C1 segment of cervical spinal cord (tissue), 14 donors: ENCODE measurements around the gene GSKIP.

Source experiments
- DNase-seq, 14 donors: peaks; one replicate each; lab custom pipeline; 2025; lab: John Stamatoyannopoulos, UW

GSKIP gene

DNA sequence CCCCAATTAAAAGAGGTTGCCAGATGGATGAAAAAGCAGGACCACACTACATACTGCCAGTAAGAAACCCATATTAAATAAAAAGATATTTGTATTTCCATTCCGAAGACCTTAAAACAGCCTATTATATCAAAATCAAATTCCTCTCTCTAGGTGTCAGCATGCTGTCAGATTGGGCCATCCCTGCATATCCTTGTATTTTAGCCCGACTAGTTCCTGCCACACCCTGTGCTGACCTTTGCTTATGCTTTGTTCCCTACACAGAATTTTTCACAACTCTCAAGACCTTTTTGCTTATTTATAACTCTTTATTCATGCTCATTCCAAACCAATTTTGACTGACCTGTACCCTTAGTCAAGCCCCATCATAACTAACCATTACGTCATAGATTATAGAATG, 12.8 kb downstream of the GSKIP start:
- no peak for DNase-seq

DNA sequence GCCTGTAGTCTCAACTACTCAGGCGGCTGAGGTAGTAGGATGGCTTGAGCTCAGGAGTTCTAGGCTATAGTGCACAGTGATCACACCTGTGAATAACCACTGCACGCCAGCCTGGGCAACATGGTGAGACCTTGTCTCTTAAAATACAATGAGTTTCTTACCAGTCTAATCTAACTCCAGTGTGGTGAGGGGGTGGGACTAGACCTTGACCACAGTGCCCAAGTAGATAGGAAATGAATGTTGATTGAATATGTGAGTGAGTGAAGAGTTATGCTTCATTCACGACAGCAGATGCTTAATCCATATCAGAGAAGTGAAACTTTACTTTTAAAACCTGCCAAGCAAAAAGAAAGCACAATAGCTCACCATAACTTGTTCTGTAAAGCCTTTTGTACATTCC, 17.4 kb downstream of the GSKIP start:
- DNase-seq, result no peak

DNA sequence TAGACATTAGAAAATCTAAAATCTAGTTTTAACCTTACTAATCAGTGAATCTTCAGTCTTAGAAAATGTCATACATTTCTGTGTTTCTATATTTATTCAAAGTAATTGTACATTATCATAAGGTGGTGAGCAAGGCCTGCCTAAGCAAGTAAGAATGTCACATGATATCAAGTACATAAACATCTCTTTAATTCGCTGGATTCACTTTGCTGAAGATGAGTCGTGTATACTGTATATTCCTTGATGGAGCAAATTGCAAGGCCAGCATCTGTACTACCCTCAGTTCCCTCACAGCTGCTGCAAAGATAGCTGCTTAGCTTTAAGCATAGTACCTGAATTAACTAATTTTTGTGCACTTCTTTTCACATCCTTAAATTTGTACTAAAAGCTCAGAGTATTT, 20.1 kb downstream of the GSKIP start:
- no peak for DNase-seq

DNA sequence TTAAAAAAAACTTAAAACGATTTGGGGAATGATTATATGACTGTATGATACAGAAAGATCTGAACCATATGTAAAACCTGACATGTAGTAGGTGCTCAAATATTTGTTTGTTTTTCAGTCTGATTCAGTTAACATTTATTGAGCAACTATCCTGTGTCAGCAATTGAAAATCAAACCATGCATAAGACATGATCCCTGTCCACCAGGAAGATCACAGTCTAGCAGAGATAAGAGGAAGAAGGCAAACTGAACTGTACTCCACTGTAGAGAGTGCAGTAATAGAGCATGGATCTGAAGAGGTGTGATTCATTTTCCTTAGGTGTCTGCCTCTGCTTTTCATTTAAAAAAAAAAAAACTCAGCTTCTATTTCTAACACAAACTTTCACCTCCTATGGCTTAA, 20.7 kb downstream of the GSKIP start:
- no peak for DNase-seq

DNA sequence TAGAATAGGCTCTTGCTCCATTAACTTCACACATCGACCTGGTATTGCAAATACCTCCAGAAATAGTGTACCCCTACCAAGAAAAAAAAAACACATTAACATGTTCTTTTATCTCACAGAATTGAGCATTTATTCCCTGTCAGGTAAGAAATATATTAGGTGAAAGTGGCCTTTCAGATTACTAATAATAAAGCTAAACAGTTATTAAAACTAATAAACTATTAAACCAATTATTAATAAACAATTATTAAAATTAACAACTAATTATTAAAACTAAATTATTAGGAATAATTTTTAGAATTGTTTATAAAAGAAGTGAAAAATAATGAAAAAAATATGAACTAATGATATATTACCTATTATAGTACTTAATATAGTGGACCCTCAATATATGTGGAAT, 21.4 kb downstream of the GSKIP start:
- no peak for DNase-seq

DNA sequence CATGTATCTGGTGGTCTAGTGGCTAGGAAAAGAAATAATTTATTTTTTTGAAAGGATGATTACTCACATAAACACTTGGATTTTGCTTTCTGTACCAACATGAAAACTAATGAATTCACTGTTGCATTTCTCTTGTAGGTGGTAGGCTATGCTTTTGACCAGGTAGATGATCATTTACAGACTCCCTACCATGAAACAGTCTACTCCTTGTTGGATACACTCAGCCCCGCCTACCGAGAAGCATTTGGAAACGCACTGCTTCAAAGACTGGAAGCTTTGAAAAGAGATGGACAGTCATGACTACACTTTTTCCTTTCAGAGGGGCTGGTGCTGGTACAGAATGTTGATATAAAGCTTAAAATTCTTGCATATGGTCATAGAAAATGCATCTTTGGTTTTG, 22.1 kb downstream of the GSKIP start:
- no peak for DNase-seq

DNA sequence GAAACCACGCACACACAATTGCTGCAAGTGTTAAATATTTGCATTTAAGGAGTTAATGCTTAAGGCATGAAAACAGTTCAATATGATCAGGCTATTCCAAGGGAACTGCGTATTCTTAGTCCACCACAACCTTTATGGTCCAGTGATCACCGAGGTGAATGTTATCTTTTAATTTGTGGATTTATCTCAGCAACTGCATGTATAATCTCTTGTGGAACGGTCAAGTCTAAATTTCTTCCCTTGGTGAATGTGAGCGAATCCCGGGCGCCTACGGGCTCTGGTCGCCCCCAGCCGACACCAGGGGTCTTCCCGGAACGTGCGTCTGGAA, 27.6 kb downstream of the GSKIP start:
- no peak for DNase-seq

DNA sequence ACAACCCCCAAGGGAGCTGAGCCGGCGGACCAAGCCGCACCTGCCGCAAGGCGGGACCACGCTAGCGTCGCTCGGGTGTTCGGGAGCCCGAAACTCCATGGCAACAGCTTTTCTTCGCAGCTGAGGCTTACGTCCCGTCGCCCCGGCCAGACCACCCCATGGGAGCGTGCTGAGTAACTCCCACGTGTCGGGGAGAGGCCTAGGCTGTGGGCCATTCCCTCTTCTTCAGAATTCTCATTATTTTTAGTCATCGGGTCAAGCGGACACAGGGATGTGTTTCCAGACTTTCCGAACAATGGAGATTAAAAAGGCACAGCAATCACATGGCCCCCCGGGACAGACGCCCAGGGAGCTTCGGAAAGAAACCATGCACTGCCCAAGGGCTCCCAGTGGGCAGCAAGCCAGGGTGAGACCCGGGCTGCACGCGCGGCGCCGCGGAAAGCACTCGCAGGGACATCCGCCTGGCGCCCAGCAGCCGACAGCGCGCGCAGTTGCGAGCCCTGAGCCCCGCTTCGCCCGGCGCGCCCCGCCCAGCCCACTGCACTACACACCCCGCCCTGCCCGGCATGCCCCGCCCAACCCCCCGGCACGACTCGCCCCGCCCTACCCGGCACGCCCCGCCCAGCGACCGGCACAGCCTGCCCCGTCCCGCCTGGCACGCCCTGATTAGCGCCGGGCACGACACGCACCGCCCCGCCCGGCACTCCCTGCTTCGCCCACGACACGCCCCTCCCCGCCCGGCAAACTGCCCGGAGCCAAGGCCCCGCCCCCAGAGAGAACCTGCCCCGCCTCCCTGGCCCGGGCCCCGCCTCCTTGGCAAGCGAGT, 28.2 kb downstream of the GSKIP start:
- DNase-seq, result peak; percentile 26 to 97 (median 92)

DNA sequence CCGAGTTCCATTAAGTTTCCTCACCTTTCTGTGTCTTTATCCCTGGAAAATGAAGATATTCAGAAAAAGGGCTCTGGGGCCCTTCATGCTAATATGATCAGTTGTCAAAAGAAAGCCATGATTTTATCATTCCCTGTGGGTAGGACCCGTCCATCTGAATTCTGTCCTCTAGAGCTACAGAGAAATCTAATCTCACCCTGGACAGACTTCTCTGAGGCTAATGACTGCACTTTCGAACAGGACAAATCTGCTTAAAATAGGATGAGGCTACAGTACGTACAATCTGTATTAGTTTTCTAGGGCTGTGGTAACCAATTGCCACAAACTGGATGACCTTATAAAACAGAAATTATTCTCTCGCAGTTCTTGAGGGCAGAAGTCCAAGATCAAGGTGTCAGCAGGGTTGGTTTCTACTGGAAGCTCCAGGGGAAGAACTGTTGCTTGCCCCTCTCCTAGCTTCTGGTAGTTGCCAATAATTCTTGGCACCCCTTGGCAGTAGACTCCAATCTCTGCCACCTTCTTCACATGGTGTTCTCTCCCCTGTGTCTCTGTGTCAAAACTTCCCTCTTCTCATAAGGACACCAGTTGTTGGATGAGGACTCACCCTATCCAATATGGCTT, 29.9 kb downstream of the GSKIP start:
- no peak for DNase-seq

DNA sequence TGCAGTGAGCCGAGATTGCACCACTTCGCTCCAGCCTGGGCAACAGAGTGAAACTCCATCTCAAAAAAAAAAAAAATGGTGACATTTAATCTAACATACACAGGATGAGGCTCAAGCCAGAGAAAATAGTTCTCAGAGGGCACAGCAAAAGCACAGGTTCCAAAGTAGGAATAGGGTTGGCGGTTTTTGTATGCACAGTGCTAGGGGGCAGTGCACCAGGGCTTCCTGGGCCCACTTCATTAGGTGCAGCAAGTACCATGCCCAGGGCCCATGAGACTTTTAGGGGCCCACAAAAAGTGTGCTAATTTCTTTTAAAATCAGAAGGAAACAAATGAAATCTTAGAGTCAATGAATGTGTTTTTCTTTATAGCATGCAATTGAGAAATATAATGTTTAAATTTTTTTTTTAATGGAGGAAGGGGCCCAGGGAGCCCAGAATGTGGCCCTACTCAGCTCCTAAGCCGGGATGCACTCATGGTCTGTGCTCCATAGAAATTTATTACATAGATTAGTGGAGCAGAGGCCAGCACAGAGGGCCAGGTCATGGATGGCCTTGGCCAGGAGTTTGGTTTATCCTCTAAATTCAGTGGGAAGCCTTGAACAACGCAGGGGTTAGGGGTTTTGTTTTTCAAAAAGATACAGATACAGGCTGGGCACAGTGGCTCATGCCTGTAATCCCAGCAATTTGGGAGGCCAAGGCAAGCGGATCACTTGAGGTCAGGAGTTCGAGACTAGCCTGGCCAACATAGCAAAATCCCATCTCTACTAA, 30.9 kb downstream of the GSKIP start:
- DNase-seq, result no peak

DNA sequence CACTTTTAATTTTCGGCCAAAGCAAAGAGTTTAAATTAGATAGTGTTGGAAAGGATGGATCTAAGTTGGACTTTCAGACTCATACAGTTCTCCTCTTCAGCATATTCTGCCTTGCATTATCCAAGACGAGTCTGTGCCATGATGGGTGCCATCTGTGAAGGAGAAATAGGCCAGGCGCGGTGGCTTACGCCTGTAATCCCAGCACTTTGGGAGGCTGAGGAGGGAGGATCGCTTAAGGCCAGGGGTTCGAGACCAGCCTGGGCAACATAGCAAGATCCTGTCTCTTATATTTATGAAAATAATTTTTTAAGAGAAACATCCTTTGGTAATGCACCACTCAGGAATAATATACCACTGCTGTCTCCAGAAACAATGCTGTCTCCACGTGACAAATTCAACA, 35.1 kb downstream of the GSKIP start:
- no peak for DNase-seq

DNA sequence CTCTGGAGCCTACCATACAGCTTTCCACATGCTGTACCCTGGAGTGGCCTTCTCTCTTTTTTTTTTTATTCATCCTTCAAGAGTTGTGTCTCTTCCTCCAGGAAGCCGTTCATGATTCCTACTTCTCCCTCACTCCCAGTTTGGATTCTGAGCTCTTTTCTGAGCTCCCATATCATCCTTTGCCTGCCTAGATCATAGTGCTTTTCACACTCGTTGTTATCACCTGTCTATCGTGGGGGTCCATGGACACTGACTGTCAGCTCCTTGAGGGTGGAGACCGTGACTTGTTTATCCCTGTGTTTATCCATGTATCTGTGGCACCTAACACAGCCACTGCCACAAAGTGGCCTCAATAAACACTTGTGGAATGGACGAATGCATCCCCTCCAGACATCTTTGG, 35.6 kb downstream of the GSKIP start:
- DNase-seq, result no peak

DNA sequence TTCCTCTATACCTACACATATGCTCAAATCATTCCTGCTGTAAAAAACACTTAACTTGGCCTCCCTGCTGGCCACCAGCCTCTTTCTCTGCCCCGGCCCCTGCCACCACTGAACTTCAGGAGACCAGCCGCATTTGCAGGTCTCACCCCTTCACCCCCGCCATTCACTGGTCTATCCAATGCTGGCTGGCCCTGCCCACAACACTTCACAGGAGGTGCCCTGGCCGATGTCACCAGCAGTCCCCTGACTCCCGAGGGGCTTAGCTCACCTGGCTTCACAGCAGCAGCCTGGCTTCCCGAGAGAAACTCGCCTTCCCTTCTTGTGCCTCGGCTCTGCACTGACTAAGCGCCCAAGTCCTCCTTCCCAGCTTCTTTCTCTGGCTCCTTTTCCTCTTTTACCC, 36.1 kb downstream of the GSKIP start:
- no peak for DNase-seq

DNA sequence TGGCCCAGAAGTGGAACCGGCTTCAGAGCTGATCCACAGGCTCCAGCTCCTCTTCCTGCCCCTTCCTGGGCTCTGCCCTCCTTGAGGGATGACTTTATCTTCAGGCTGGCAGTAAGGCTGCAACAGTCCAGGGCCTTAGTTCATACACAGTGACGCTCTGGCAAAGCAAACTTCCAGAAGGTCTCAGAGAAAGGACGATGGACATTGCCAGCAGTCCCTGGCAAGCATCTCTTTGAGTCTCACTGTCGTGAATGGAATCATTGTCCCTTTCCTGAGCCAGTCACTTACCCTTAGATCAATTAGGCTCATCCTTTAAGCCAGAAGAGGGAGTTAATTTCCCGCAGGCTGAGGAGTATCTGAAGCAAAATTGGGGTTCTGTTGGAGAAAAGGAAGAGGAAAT, 37.2 kb downstream of the GSKIP start:
- peak in 10 of 14 donors; percentile 10 to 39 (median 28) for DNase-seq

DNA sequence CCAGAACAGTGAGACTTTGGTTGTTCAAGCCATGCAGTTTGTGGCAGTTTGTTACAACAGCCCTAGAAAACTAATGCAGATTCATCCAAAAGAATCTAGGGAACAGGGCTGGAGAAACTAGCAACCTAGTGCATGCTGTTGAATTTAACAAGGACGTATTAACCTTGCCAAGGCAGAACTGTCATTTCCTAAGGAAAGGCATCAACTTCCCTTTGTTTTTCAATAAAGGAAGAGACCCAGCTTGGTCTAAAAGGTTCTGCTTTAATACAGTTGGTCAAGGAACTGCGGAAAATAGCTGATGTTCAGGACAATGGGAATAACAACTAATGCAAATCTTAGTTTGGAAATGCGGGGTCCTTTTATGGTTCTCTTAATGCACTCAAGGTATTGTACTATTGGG, 40.1 kb downstream of the GSKIP start:
- no peak for DNase-seq

DNA sequence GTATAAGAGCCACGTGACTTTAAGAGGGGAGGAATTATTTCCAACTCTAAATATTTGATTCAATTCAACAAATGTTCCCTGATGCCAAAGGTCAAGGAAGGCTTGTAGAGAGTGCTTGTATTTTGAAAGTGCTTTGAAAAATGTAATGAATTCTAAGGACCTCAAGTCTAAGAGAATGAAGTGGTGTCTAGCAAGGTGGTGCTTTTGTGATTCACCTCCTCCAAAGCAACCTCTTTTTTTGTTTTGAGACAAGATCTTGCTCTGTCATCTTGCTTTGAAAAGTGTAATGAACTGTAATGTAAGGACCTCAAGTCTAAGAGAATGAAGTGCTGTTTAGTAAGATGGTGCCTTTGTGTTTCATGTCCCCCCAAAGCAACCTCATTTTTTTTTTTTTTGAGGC, 42.4 kb downstream of the GSKIP start:
- DNase-seq, result no peak

DNA sequence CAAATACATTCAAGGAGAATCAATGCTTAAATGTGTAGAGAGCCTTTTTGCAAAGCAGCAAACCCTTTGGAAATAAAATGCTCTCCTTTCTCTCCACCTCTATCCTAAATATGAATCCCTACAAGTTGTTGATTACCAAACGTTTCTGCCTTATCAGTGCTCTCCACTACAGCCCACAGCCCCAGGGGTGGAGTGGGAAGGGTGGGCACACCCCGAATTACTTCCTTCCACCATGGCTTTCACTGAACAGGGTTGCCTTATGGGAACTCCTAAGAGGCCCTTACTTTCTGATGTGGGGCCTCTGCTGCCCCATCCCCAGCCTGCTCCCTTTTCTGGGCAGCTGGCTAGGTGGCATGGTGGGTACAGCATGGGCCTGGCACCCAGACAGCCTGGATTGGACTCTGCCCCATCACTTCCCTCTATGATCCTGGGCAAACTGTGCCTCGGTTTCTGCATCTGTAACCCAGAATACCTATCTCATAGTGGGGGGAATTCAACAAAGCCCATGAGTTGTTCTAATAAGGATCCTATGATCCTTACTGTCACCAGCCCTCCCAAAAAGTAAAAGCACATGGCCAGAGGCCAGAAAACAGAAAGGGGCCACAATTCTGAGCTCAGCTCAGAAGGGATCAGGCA, 44.7 kb downstream of the GSKIP start:
- no peak for DNase-seq

DNA sequence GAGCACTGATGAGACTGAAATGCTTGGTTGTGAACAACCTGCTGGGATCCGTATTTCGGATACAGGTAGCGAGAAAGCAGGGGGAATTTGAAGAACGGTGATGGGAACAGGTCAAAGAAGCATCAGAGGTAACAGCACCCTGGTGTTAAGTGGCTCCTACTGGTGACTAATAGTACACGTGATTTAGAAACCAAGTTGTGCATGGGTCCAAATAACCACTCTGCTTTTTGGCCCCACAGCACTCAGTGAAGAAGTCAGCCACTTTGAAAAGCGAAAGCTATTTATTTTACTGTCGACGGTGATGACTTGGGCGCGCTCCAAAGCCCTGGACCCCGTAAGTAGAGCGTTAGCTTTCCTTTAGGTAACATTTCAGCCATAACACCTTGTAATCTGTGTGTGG, 45.3 kb downstream of the GSKIP start:
- no peak for DNase-seq

DNA sequence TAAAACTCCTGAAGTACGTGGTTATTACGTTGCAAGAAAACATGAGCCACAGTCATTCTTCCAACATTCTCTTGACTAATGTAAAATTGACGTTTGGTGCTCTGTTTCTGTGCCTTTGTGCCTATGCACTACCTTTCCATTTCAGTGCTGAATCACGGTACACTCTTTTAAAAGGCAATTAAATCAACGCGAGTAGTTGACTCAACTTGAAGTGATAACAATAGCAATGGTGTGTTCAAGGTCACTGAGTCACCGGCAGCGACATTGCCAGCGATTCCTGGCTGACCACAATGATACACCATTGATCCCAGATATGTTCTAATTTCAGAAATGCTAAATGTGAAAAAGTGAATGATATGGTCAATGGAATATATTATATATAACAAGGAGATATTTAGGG, 46.4 kb downstream of the GSKIP start:
- DNase-seq, result no peak

DNA sequence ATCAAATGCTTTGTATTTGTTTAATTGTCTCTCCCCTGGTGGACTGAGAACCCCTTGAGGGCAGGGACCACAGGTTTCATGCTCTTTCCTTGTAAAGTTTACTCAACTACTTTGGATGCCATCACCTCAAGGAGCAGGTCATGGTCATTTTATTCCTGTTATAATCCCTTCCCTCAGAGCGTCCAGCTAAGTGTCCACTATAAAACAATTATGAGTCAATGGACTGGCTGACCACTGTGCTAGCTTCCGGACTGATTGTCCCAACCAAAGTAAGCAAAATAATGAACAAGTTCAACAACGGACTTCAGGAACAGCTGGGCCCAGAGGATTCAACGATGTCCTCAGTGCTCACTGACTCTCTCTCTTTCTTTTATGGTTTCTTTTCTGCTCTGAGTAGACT, 46.8 kb downstream of the GSKIP start:
- DNase-seq, result no peak

DNA sequence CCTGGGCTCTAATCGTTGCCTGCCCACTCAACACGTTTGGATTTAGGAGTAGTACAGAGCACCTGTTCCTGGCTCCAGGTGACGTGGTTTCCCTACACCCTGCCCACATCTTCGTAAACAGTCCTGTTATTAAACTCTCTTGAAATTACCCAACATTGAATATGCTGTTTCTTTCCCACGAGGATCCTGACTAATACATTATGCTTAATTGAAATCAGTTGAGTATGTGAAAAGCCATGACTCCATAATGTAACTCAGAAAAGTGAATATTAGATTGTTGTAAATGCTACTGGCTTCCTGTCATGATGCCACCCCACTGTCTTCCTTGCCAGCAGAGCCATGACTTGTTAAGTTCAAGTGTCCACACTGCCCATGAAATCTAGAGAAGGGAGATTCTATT, 50.2 kb downstream of the GSKIP start:
- no peak for DNase-seq

DNA sequence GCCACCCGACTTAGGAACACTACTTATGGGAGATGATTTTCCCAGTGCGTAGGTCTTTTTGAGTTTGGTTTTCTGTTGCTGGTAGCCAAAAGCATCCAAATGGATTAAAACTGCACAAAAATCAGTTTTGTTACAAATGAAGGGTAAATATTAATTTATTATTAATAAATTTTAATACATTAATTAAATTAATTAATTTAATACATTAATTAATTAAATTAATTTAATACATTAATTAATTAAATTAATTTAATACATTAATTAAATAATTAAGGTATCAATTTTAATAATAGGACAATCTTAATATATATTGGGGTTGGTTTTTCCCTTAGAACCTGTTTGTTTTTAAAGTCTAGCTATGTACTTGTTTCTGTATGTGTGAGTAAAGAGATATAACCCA, 52.2 kb downstream of the GSKIP start:
- no peak for DNase-seq
